Mesenchymal stem cell (in vitro differentiated cells and primary cell): Measurements from ENCODE around the gene CTU2.

Experiments used
- DNase-seq: peaks from one replicate; pipeline ENCODE4 v3.0.0-alpha.2; 2013
- H2AFZ ChIP-seq: one replicate; pipeline ENCODE4 v1.6.1; 2013; ENCODE audit warnings: low read depth, mild to moderate bottlenecking, control low read depth, inconsistent platforms, low read length, moderate library complexity
- H2AK5ac ChIP-seq: 2 replicates; pipeline ENCODE4 v1.6.1; 2013; ENCODE audit warnings: low read length, moderate library complexity, mild to moderate bottlenecking, inconsistent platforms; ENCODE audit not compliant: severe bottlenecking
- H2BK120ac ChIP-seq: one replicate; pipeline ENCODE4 v1.6.1; 2013; ENCODE audit warnings: low read depth, mild to moderate bottlenecking, inconsistent platforms, low read length, moderate library complexity
- H2BK12ac ChIP-seq, 2 experiments: one replicate each; pipeline ENCODE4 v1.6.1; 2013; ENCODE audit warnings: inconsistent platforms in 2 of 2, low read length in 2 of 2, mild to moderate bottlenecking in 2 of 2, moderate library complexity in 2 of 2, control low read depth in 1 of 2
- H2BK15ac ChIP-seq: one replicate; pipeline ENCODE4 v1.6.1; 2013; ENCODE audit warnings: mild to moderate bottlenecking, low read depth, inconsistent platforms; ENCODE audit not compliant: poor library complexity, severe bottlenecking
- H2BK5ac ChIP-seq: 2 replicates; pipeline ENCODE4 v1.6.1; 2013; ENCODE audit warnings: low read depth, mild to moderate bottlenecking, low read length, control low read depth, inconsistent platforms; ENCODE audit not compliant: poor library complexity, severe bottlenecking
- H3K14ac ChIP-seq, 2 experiments: one replicate each; pipeline ENCODE4 v1.6.1; 2013; ENCODE audit warnings: inconsistent platforms in 2 of 2, low read length in 2 of 2, control low read depth in 1 of 2, mild to moderate bottlenecking in 1 of 2, moderate library complexity in 1 of 2
- H3K18ac ChIP-seq, 2 experiments: one replicate each; pipeline ENCODE4 v1.6.1; 2013; ENCODE audit warnings: inconsistent platforms in 2 of 2, low read length in 2 of 2, control low read depth in 1 of 2, low read depth in 1 of 2, mild to moderate bottlenecking in 1 of 2
- H3K23ac ChIP-seq, 2 experiments: one replicate each; pipeline ENCODE4 v1.6.1; 2013; ENCODE audit warnings: inconsistent platforms in 2 of 2, low read length in 2 of 2, mild to moderate bottlenecking in 2 of 2, moderate library complexity in 2 of 2, control low read depth in 1 of 2
- H3K27ac ChIP-seq: 2 replicates; pipeline ENCODE4 v1.5.1; 2013; ENCODE audit warnings: mild to moderate bottlenecking, moderate library complexity, low read length, control low read depth, inconsistent platforms; ENCODE audit not compliant: poor library complexity, severe bottlenecking
- H3K27me3 ChIP-seq, 2 experiments: 2 replicates each; pipeline versions ENCODE4 v1.6.1 to v1.7.0; 2013; ENCODE audit warnings: low read length in 2 of 2, mild to moderate bottlenecking in 2 of 2, moderate library complexity in 2 of 2, control low read depth in 1 of 2, inconsistent platforms in 1 of 2; ENCODE audit not compliant: control insufficient read depth in 1 of 2, insufficient read depth in 1 of 2
- H3K36me3 ChIP-seq, 2 experiments: 2 replicates each; pipeline versions ENCODE4 v1.6.1 to v1.7.0; 2013; ENCODE audit warnings: low read length in 2 of 2, control low read depth in 1 of 2, inconsistent platforms in 1 of 2, low read depth in 1 of 2, mild to moderate bottlenecking in 1 of 2; ENCODE audit not compliant: insufficient read depth in 2 of 2, control insufficient read depth in 1 of 2
- H3K4ac ChIP-seq, 2 experiments: one replicate each; pipeline ENCODE4 v1.6.1; 2013; ENCODE audit warnings: inconsistent platforms in 2 of 2, low read length in 2 of 2, mild to moderate bottlenecking in 2 of 2, moderate library complexity in 2 of 2, control low read depth in 1 of 2, low read depth in 1 of 2
- H3K4me1 ChIP-seq: 2 replicates; pipeline ENCODE4 v1.6.1; 2013; ENCODE audit warnings: low read depth, low read length, control low read depth; ENCODE audit not compliant: control insufficient read depth, insufficient read depth
- H3K4me2 ChIP-seq: 2 replicates; pipeline ENCODE4 v1.6.1; 2013; ENCODE audit warnings: low read length, mild to moderate bottlenecking, inconsistent platforms; ENCODE audit not compliant: poor library complexity, severe bottlenecking
- H3K4me3 ChIP-seq, 2 experiments: 2 replicates each; pipeline versions ENCODE4 v1.5.1 to v1.7.0; 2013; ENCODE audit warnings: low read length in 2 of 2, mild to moderate bottlenecking in 2 of 2, control low read depth in 1 of 2, low read depth in 1 of 2; ENCODE audit not compliant: insufficient read depth in 1 of 2
- H3K79me1 ChIP-seq: replicated peaks from 2 replicates; pipeline ENCODE4 v1.6.1; 2013; ENCODE audit warnings: mild to moderate bottlenecking, control low read depth, low read length, inconsistent platforms; ENCODE audit not compliant: poor library complexity, severe bottlenecking
- H3K9ac ChIP-seq: 2 replicates; pipeline ENCODE4 v1.7.0; 2013; ENCODE audit warnings: mild to moderate bottlenecking, low read length, moderate library complexity
- H3K9me3 ChIP-seq: 2 replicates; pipeline ENCODE4 v1.7.0; 2013; ENCODE audit warnings: mild to moderate bottlenecking, low read length; ENCODE audit not compliant: control insufficient read depth
- H4K8ac ChIP-seq: one replicate; pipeline ENCODE4 v1.6.1; 2013; ENCODE audit warnings: inconsistent platforms, mild to moderate bottlenecking, low read length, moderate library complexity
- H4K91ac ChIP-seq: one replicate; pipeline ENCODE4 v1.6.1; 2013; ENCODE audit warnings: mild to moderate bottlenecking, low read length, inconsistent platforms
- WGBS: methylation state at CpG from one replicate; pipeline ENCODE4 v1.1.7; 2013; ENCODE audit warnings: mixed read lengths; 5-methylcytosine and 5-hydroxymethylcytosine counted together

The CTU2 gene

GRCh38 chr16:88681709-88682451 lies 24.4 kb upstream of the CTU2 start:
- Histone ChIP-seq H2BK120ac (no peak overlapping the region), H2BK5ac (no peak overlapping the region), H2BK12ac (no peak overlapping the region), H3K23ac (no peak overlapping the region), H3K27me3 (peaks cover 48 to 62% of the 10 kb centered on the region in 2 experiments), H2AK5ac (no peak overlapping the region), H3K79me1 (no peaks in the 10 kb centered on the region), H3K36me3 (peaks cover 0 to 5% of the 10 kb centered on the region in 2 experiments), H3K4me2 (no peak overlapping the region), H2AFZ (no peak overlapping the region), H4K91ac (no peak overlapping the region), H3K9me3 (no peaks in the 10 kb centered on the region), H2BK15ac (no peak overlapping the region), H4K8ac (peak overlapping the region; percentile 63), H3K4ac (no peak overlapping the region), H3K27ac (no peak overlapping the region), H3K18ac (no peak overlapping the region), H3K9ac (no peak overlapping the region), H3K4me3 (no peak overlapping the region), H3K4me1 (peaks cover 28% of the 10 kb centered on the region), H3K14ac (no peak overlapping the region)
- 85% methylated on average over 21 of the region's 21 CpGs for WGBS
- DNase-seq, result no peak

GRCh38 chr16:88684569-88685155 lies 21.6 kb upstream of the CTU2 start:
- Histone ChIP-seq H3K4me1 (peaks cover 32% of the 10 kb centered on the region), H3K18ac (no peak overlapping the region), H3K9ac (no peak overlapping the region), H3K23ac (peak overlapping the region in 1 of 2 experiments; percentile 56), H2BK120ac (no peak overlapping the region), H3K27me3 (peaks cover 61 to 76% of the 10 kb centered on the region in 2 experiments), H3K4ac (no peak overlapping the region), H2BK5ac (no peak overlapping the region), H3K4me3 (no peak overlapping the region), H2AFZ (no peak overlapping the region), H3K27ac (no peak overlapping the region), H2AK5ac (no peak overlapping the region), H3K14ac (no peak overlapping the region), H2BK15ac (no peak overlapping the region), H3K9me3 (no peaks in the 10 kb centered on the region), H4K8ac (peak overlapping the region; percentile 12), H4K91ac (no peak overlapping the region), H3K79me1 (no peaks in the 10 kb centered on the region), H3K36me3 (peaks cover 0 to 5% of the 10 kb centered on the region in 2 experiments), H2BK12ac (no peak overlapping the region), H3K4me2 (no peak overlapping the region)
- no peak for DNase-seq
- WGBS, result 75% methylated on average over 15 of the region's 15 CpGs

- Histone ChIP-seq H3K4me3 (peak overlapping the region in 1 of 2 experiments; percentile 73), H3K4ac (no peak overlapping the region), H3K4me1 (peaks cover 32% of the 10 kb centered on the region), H3K9me3 (no peaks in the 10 kb centered on the region), H4K91ac (peak overlapping the region; percentile 49), H3K14ac (peak overlapping the region in 1 of 2 experiments; percentile 44), H3K9ac (no peak overlapping the region), H3K27ac (no peak overlapping the region), H3K36me3 (peaks cover 0 to 5% of the 10 kb centered on the region in 2 experiments), H2BK15ac (no peak overlapping the region), H2BK120ac (no peak overlapping the region), H2AK5ac (no peak overlapping the region), H3K27me3 (peaks cover 67 to 80% of the 10 kb centered on the region in 2 experiments), H3K79me1 (no peaks in the 10 kb centered on the region), H3K4me2 (peak overlapping the region; percentile 93), H3K23ac (peak overlapping the region in 1 of 2 experiments; percentile 16), H3K18ac (no peak overlapping the region), H2BK5ac (no peak overlapping the region), H2AFZ (no peak overlapping the region), H4K8ac (peak overlapping the region; percentile 12), H2BK12ac (no peak overlapping the region)
- peak; percentile 70 for DNase-seq
- WGBS, result 16% methylated on average over 20 of the region's 33 CpGs
Observed at GRCh38 chr16:88685156-88686061, 20.9 kb upstream of the CTU2 start.
